PC-9 (cell line): ENCODE results near the gene ACP1.

ENCODE experiments used
- EZH2 ChIP-seq: fragments of 200-600 bp; sonication (generic); IDR thresholded peaks from 2 replicates; pipeline ENCODE4 v1.8.0; 2017; ENCODE audit warnings: antibody characterized with exemption, low read depth
- TF ChIP-seq, protein P1 (sequence below): fragments of 200-600 bp; sonication (generic); conservative IDR thresholded peaks from 2 replicates; pipeline ENCODE4 v1.6.1; 2017; ENCODE audit warnings: mixed run types, antibody characterized with exemption, mild to moderate bottlenecking, moderate library complexity

DNA sequence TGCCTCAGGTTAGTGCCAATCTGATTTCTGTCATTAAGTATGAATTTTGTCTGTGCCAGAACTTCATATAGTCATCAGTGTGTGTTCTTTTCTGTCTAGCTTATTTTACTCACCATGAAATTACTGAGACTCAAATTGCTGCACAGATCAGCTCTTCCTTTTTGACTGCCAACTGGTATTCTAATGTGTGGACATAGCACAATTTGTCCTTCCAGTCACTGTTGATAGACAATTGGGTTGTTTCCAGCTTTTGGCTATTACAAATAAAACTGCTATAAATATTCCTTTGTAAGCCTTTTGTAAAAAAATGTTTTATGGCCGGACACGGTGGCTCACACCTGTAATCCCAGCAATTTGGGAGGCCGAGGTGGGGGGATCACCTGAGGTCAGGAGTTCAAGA is 8.7 kb upstream of the ACP1 start:
- TF ChIP-seq, protein P1, sequence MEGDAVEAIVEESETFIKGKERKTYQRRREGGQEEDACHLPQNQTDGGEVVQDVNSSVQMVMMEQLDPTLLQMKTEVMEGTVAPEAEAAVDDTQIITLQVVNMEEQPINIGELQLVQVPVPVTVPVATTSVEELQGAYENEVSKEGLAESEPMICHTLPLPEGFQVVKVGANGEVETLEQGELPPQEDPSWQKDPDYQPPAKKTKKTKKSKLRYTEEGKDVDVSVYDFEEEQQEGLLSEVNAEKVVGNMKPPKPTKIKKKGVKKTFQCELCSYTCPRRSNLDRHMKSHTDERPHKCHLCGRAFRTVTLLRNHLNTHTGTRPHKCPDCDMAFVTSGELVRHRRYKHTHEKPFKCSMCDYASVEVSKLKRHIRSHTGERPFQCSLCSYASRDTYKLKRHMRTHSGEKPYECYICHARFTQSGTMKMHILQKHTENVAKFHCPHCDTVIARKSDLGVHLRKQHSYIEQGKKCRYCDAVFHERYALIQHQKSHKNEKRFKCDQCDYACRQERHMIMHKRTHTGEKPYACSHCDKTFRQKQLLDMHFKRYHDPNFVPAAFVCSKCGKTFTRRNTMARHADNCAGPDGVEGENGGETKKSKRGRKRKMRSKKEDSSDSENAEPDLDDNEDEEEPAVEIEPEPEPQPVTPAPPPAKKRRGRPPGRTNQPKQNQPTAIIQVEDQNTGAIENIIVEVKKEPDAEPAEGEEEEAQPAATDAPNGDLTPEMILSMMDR: no peak
- TF ChIP-seq EZH2: no peak
